Nephron progenitor cell (in vitro differentiated cells): Measurements from ENCODE around the gene RETREG3.

ENCODE experiments used
- DNase-seq: peaks from one replicate; pipeline ENCODE4 v3.0.0; 2021
- H3K27ac Mint-ChIP-seq: 2 replicates; pipeline ENCODE4 v1.8.0; 2021; ENCODE audit warnings: mild to moderate bottlenecking, moderate library complexity, mixed read lengths
- H3K27me3 Mint-ChIP-seq: 2 replicates; pipeline ENCODE4 v1.8.0; 2021; ENCODE audit warnings: mild to moderate bottlenecking, low read depth, mixed read lengths; ENCODE audit not compliant: poor library complexity
- H3K36me3 Mint-ChIP-seq: 2 replicates; pipeline ENCODE4 v1.8.0; 2021; ENCODE audit warnings: low read depth, mixed read lengths
- H3K4me1 Mint-ChIP-seq: 2 replicates; pipeline ENCODE4 v1.8.0; 2021; ENCODE audit warnings: mixed read lengths
- H3K4me3 Mint-ChIP-seq: 2 replicates; pipeline ENCODE4 v1.8.0; 2021; ENCODE audit warnings: mild to moderate bottlenecking, moderate library complexity, mixed read lengths
- H3K9me3 Mint-ChIP-seq: 2 replicates; pipeline ENCODE4 v1.8.0; 2021; ENCODE audit warnings: mild to moderate bottlenecking, moderate library complexity, mixed read lengths
- CTCF ChIP-seq: fragments of 200-600 bp; sonication (generic); IDR thresholded peaks from 2 replicates; pipeline ENCODE4 v1.5.0; 2021; ENCODE audit warnings: antibody characterized with exemption

RETREG3 gene

GRCh38 chr17:42609182-42609813 is at the start of gene RETREG3, which contains the start of gene TUBG1:
TSS of gene RETREG3 (minus strand) at chr17:42609374. CDS start at chr17:42609324, 50 bp downstream.
TSS of gene TUBG1 (plus strand) at chr17:42609683. CDS start at chr17:42609738, 55 bp downstream.
- H3K4me3 Mint-ChIP-seq = peak within 1 kb of the TSS; percentile 99
- peak within 1 kb of the TSS; percentile 93 for H3K27ac Mint-ChIP-seq
- H3K4me1 Mint-ChIP-seq = peaks cover 45% of the 10 kb centered on the region
- DNase-seq = peak; percentile 99
- H3K9me3 Mint-ChIP-seq = no peaks in the 10 kb centered on the region
- peaks cover 25% of the 10 kb centered on the region for H3K36me3 Mint-ChIP-seq
- peaks cover 2% of the 10 kb centered on the region for H3K27me3 Mint-ChIP-seq
- TF ChIP-seq CTCF = no peak

GRCh38 chr17:42657824-42658588 is 48.8 kb upstream of the RETREG3 start:
- Mint-ChIP-seq H3K36me3 (peaks cover 7% of the 10 kb centered on the region), H3K27ac (no peak overlapping the region), H3K4me1 (peaks cover 37% of the 10 kb centered on the region), H3K4me3 (peak overlapping the region; percentile 65), H3K27me3 (peaks cover 3% of the 10 kb centered on the region), H3K9me3 (peaks cover 14% of the 10 kb centered on the region)
- no peak for DNase-seq
- TF ChIP-seq CTCF = no peak

GRCh38 chr17:42655528-42655927 is 46.4 kb upstream of the RETREG3 start:
- Mint-ChIP-seq H3K4me3 (no peak overlapping the region), H3K9me3 (peaks cover 14% of the 10 kb centered on the region), H3K27me3 (peaks cover 5% of the 10 kb centered on the region), H3K4me1 (peaks cover 35% of the 10 kb centered on the region), H3K27ac (peak overlapping the region; percentile 8), H3K36me3 (no peaks in the 10 kb centered on the region)
- DNase-seq = no peak
- TF ChIP-seq CTCF = no peak

- Mint-ChIP-seq H3K4me1 (peaks cover 21% of the 10 kb centered on the region), H3K36me3 (no peaks in the 10 kb centered on the region), H3K27ac (peak overlapping the region; percentile 48), H3K4me3 (peak overlapping the region; percentile 75), H3K27me3 (peaks cover 8% of the 10 kb centered on the region), H3K9me3 (peaks cover 14% of the 10 kb centered on the region)
- peak; percentile 31 for DNase-seq
- no peak for TF ChIP-seq CTCF
Measured at GRCh38 chr17:42653179-42654124, 44.3 kb upstream of the RETREG3 start.

- no peak overlapping the region for H3K27ac Mint-ChIP-seq
Measured at GRCh38 chr17:42651392-42651791, 42.2 kb upstream of the RETREG3 start.

More at GRCh38 chr17:42651392-42651791, 42.2 kb upstream of the RETREG3 start:
- H3K4me3 Mint-ChIP-seq = no peak overlapping the region
- no peak for DNase-seq
- H3K36me3 Mint-ChIP-seq = no peaks in the 10 kb centered on the region
- TF ChIP-seq CTCF = no peak
- H3K9me3 Mint-ChIP-seq = no peaks in the 10 kb centered on the region
- peaks cover 21% of the 10 kb centered on the region for H3K4me1 Mint-ChIP-seq
- H3K27me3 Mint-ChIP-seq = peaks cover 13% of the 10 kb centered on the region
